ENCODE results near the gene HS2ST1.

GRCh38 chr1:87122243-87122642 lies 207.8 kb downstream of the HS2ST1 start:
- TF ChIP-seq POLR2A (IDR thresholded peaks at IDR 0.05) (no peak), EP300 (IDR thresholded peaks at IDR 0.05) (no peak), CTCF (IDR thresholded peaks at IDR 0.05) (no peak)

All from ovary (tissue), 3 donors.